22Rv1 (cell line): ENCODE measurements around the gene ENTPD3.

ENCODE experiments used
- H3K27ac ChIP-seq: fragments of 450-650 bp; 2 replicates; pipeline ENCODE4 v1.5.1; 2017
- CTCF ChIP-seq: fragments of 450-650 bp; IDR thresholded peaks from 2 replicates; pipeline ENCODE4 v1.5.1; 2017; ENCODE audit warnings: mild to moderate bottlenecking
- ZFX ChIP-seq: fragments of 450-650 bp; IDR thresholded peaks from 2 replicates; pipeline ENCODE4 v1.6.1; 2017; ENCODE audit warnings: antibody characterized with exemption, borderline replicate concordance

Gene ENTPD3

GRCh38 chr3:40381904-40382616, 4.9 kb upstream of the ENTPD3 start:
- TF ChIP-seq ZFX (no peak), CTCF (no peak)
- H3K27ac ChIP-seq = no peak overlapping the region

GRCh38 chr3:40382617-40382979, 4.4 kb upstream of the ENTPD3 start:
- TF ChIP-seq ZFX (no peak), CTCF (no peak)
- no peak overlapping the region for H3K27ac ChIP-seq

- H3K27ac ChIP-seq = no peak overlapping the region
- no peak for TF ChIP-seq ZFX
- no peak for TF ChIP-seq CTCF
Measured at GRCh38 chr3:40386213-40386612, 771 bp upstream of the ENTPD3 start.

GRCh38 chr3:40387895-40388254, 891 bp downstream of the ENTPD3 start:
- TF ChIP-seq ZFX (no peak), CTCF (no peak)
- no peak overlapping the region for H3K27ac ChIP-seq

- H3K27ac ChIP-seq = no peak overlapping the region
- TF ChIP-seq CTCF = 0 out of 2 replicates have a peak, but pooled peaks have one; percentile 8
- TF ChIP-seq ZFX = no peak
Measured at GRCh38 chr3:40396406-40396805, 9.4 kb downstream of the ENTPD3 start.

- H3K27ac ChIP-seq = no peak overlapping the region
- TF ChIP-seq CTCF (no peak), ZFX (no peak)
Measured at GRCh38 chr3:40397129-40397528, 10.1 kb downstream of the ENTPD3 start.

- no peak overlapping the region for H3K27ac ChIP-seq
- no peak for TF ChIP-seq ZFX
- no peak for TF ChIP-seq CTCF
Measured at GRCh38 chr3:40397912-40398311, 10.9 kb downstream of the ENTPD3 start.
